A673 (cell line): Measurements from ENCODE around the gene ZNF500. TPM values are rescaled to one million over a fixed set of nuclear protein-coding genes. Genes with fewer than 3 reads are reported as not detected.

Experiments
- BruUV-seq: library from RNA; stranded (reverse); fragments of 400-500 nt; replicated peaks from 2 replicates; lab custom pipeline; 2021; lab: Mats Ljungman, UMichigan
- CTCF ChIA-PET: fragments of 300-600 bp; sonication (Branson Sonifier 250); formaldehyde crosslinking; loops from one replicate; lab custom pipeline; 2022; ENCODE audit warnings: antibody characterized with exemption; lab: Charles Lee
- POLR2A ChIA-PET: fragments of 300-600 bp; sonication (Branson Sonifier 250); formaldehyde crosslinking; loops from one replicate; lab custom pipeline; 2022; ENCODE audit warnings: antibody characterized with exemption; ENCODE audit not compliant: low non-redundant PET; lab: Charles Lee
- DNase-seq: peaks from one replicate; pipeline ENCODE4 v3.0.0-alpha.2; 2015; ENCODE audit warnings: low spot score
- H3K27ac ChIP-seq: fragments of 200-600 bp; sonication (generic); 2 replicates; pipeline ENCODE4 v1.5.1; 2016; ENCODE audit warnings: mixed run types, low read depth, mild to moderate bottlenecking, mixed read lengths, antibody characterized with exemption, low read length; ENCODE audit not compliant: poor library complexity, severe bottlenecking
- H3K27me3 ChIP-seq: fragments of 200-600 bp; sonication (generic); replicated peaks from 2 replicates; pipeline ENCODE4 v1.6.1; 2017; ENCODE audit warnings: mixed run types, low read depth, mild to moderate bottlenecking, mixed read lengths, antibody characterized with exemption, low read length; ENCODE audit not compliant: insufficient read depth, poor library complexity
- H3K36me3 ChIP-seq: fragments of 200-600 bp; sonication (generic); 2 replicates; pipeline ENCODE4 v1.6.1; 2016; ENCODE audit warnings: mixed run types, mild to moderate bottlenecking, mixed read lengths, antibody characterized with exemption, low read length; ENCODE audit not compliant: insufficient read depth, poor library complexity, severe bottlenecking
- H3K4me1 ChIP-seq: fragments of 200-600 bp; sonication (generic); 2 replicates; pipeline ENCODE4 v1.6.1; 2017; ENCODE audit warnings: mixed run types, mild to moderate bottlenecking, mixed read lengths, antibody characterized with exemption, low read length; ENCODE audit not compliant: insufficient read depth, poor library complexity, severe bottlenecking
- H3K4me3 ChIP-seq: fragments of 200-600 bp; sonication (generic); 2 replicates; pipeline ENCODE4 v1.5.1; 2016; ENCODE audit warnings: low read depth, mixed run types, mild to moderate bottlenecking, mixed read lengths, low read length; ENCODE audit not compliant: poor library complexity, severe bottlenecking
- H3K9me3 ChIP-seq: fragments of 200-600 bp; sonication (generic); 2 replicates; pipeline ENCODE4 v1.6.1; 2016; ENCODE audit warnings: mixed run types, low read depth, mild to moderate bottlenecking, mixed read lengths, antibody characterized with exemption, low read length; ENCODE audit not compliant: poor library complexity, severe bottlenecking
- EZH2 ChIP-seq: fragments of 200-600 bp; sonication (generic); IDR thresholded peaks from 2 replicates; pipeline ENCODE4 v1.6.1; 2017; ENCODE audit warnings: borderline replicate concordance, low read depth, mild to moderate bottlenecking, mixed read lengths, antibody characterized with exemption, low read length; ENCODE audit not compliant: poor library complexity, severe bottlenecking
- intact Hi-C: fragments of 100-400 bp; cut with micrococcal nuclease; formaldehyde crosslinking; loops from one replicate; pipeline ENCODE4 v1.10.0; 2022; ENCODE audit not compliant: unreplicated experiment
- total RNA-seq: library from RNA; stranded (reverse); gene quantifications from 2 replicates; pipeline ENCODE4 v1.2.3, GENCODE V29; 2021
- TF ChIP-seq, protein P1 (sequence below): fragments of 300-800, 200-600 bp; sonication (generic); conservative IDR thresholded peaks from 2 replicates; pipeline ENCODE4 v1.5.1; 2017; ENCODE audit warnings: low read depth, mild to moderate bottlenecking, antibody characterized with exemption, low read length, moderate library complexity, mixed read lengths

The ZNF500 gene
- total RNA-seq, 1 experiment from 2014 or later, result 16.8 TPM

DNA sequence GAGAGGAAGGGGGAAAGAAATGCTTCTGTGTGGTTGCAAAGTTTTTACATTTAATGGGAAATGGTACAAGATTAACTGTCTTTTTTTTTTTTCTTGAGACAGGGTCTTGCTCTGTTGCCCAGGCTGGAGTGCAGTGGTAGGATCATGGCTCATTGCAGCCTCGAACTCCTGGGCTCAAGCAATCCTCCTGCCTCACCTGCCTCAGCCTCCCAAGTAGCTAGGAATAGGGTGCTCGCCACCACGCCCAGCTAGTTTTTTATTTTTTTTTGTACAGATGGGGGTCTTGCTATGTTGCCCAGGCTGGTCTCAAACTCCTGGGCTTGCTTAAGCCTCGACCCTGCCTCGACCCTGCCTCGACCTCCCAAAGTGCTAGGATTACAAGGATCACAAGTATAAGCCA is 39.3 kb upstream of the ZNF500 start:
- Histone ChIP-seq H3K4me3 (no peak overlapping the region), H3K9me3 (no peaks in the 10 kb centered on the region), H3K4me1 (peaks cover 3% of the 10 kb centered on the region), H3K36me3 (peaks cover 43% of the 10 kb centered on the region), H3K27me3 (no peaks in the 10 kb centered on the region), H3K27ac (no peak overlapping the region)
- intact Hi-C loops, result no loop called here
- no TSS peak for BruUV-seq
- CTCF ChIA-PET, result interaction anchor here (0.7 kb wide), 1 partner anchor 299 kb away, joined by 3 read pairs; no protein-coding TSS in a partner anchor
- DNase-seq, result no peak
- POLR2A ChIA-PET, result no interaction called here
- TF ChIP-seq EZH2, result no peak
- TF ChIP-seq, protein P1, sequence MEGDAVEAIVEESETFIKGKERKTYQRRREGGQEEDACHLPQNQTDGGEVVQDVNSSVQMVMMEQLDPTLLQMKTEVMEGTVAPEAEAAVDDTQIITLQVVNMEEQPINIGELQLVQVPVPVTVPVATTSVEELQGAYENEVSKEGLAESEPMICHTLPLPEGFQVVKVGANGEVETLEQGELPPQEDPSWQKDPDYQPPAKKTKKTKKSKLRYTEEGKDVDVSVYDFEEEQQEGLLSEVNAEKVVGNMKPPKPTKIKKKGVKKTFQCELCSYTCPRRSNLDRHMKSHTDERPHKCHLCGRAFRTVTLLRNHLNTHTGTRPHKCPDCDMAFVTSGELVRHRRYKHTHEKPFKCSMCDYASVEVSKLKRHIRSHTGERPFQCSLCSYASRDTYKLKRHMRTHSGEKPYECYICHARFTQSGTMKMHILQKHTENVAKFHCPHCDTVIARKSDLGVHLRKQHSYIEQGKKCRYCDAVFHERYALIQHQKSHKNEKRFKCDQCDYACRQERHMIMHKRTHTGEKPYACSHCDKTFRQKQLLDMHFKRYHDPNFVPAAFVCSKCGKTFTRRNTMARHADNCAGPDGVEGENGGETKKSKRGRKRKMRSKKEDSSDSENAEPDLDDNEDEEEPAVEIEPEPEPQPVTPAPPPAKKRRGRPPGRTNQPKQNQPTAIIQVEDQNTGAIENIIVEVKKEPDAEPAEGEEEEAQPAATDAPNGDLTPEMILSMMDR, result no peak

- POLR2A ChIA-PET, result no interaction called here
- BruUV-seq, result no TSS peak
- TF ChIP-seq, protein P1, result no peak
- TF ChIP-seq EZH2, result no peak
- Histone ChIP-seq H3K27me3 (no peaks in the 10 kb centered on the region), H3K9me3 (no peaks in the 10 kb centered on the region), H3K4me1 (peaks cover 3% of the 10 kb centered on the region), H3K4me3 (no peak overlapping the region), H3K27ac (no peak overlapping the region), H3K36me3 (peaks cover 37% of the 10 kb centered on the region)
- no peak for DNase-seq
- CTCF ChIA-PET, result no interaction called here
- intact Hi-C loops, result no loop called here
Observed at GRCh38 chr16:4805231-4805630, 38.3 kb upstream of the ZNF500 start.

DNA sequence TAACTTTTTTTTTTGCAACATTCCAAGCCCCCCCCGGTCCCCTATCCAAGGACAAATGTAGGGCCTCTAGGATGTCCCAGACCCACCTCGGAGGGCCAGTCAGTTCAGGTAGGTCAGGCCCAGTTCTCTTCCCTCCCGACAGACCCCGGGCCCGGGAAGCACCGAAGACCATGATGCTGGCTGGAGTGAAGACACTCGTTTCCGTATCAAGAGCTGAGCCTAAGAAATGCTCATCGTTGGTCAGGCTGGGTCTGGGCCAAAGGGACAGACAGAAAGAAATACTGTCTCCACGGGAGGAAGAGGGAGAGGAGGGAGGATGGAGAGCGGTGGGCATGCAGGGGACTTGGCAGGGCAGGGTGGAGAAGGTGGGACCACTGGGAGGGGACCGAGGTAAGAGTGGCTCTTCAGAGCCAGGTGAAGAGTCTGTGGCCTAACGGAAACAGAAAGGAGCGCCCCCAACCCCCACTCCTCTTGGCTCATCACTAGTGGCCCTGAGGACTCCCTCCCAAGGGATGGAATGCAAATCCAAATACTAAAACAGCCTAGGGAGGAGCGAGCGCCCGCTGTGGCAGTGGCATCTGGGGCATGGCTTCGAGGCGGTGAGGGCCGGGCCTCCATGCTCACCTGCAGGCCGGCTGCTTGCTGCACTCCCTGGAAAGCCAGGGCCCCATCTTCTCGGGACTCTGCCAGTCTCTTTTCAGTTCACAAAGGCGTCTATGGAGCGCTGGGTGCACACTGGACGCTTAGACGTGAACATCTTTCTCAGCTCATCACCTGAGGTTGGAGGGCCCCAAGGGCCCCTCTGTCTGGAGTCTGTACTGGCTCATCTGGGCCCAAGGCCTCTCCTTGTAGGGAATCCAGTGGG is 37.2 kb upstream of the ZNF500 start:
- TF ChIP-seq, protein P1, result no peak
- TF ChIP-seq EZH2, result no peak
- no TSS peak for BruUV-seq
- ChIA-PET POLR2A (no interaction called here), CTCF (no interaction called here)
- H3K27me3 ChIP-seq, result no peaks in the 10 kb centered on the region
- H3K27ac ChIP-seq, result no peak overlapping the region
- no peak for DNase-seq
- H3K4me3 ChIP-seq, result no peak overlapping the region
- H3K36me3 ChIP-seq, result peaks cover 29% of the 10 kb centered on the region
- no peaks in the 10 kb centered on the region for H3K9me3 ChIP-seq
- intact Hi-C loops, result no loop called here
- peaks cover 3% of the 10 kb centered on the region for H3K4me1 ChIP-seq
